ENCODE results near the gene RIF1.

The RIF1 gene

DNA sequence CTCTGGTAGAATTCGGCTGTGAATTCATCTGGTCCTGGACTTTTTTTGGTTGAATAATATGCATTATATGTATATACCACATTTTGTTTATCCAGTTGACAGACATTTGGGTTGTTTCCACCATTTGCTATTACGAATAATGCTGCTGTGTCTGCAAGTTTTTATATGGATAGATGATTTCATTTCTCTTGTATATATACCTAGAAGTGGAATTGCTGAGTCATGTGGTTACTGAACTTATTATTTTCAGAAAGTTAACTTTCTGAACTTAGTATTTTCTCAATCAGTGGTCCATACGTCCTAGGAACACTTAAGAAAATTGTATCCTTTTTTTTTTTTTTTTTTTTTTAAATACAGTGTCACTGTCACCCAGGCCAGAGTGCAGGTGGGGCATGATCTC is 63.3 kb downstream of the RIF1 start:
- no peaks in the 10 kb centered on the region for H3K27me3 Mint-ChIP-seq (ENCODE audit: low read depth)

DNA sequence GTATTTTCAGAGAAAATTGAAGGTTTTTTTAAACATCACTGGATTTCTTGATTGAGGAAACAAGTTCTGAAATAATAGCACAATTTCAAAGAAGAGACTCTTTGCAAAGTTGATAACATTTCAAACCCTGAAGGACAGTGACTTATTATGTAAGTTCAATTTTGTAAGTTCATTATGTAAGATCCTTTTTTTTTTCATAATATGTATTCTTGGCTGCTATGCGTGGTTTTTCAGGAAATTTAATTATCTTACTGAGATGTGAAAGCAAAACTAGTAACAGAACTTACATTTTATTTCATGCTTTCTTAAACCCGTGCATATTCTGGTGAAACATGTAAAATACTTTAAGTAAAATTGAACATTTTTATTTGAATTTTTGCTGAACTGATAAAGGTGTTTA is 65.4 kb downstream of the RIF1 start:
- Mint-ChIP-seq H3K9me3 (peaks cover 7% of the 10 kb centered on the region), H3K27me3 (ENCODE audit: low read depth) (no peaks in the 10 kb centered on the region), H3K27ac (no peak overlapping the region), H3K4me1 (no peaks in the 10 kb centered on the region), H3K4me3 (no peak overlapping the region), H3K36me3 (ENCODE audit: low read depth) (peaks cover 78% of the 10 kb centered on the region)
- TF ChIP-seq, protein P1, sequence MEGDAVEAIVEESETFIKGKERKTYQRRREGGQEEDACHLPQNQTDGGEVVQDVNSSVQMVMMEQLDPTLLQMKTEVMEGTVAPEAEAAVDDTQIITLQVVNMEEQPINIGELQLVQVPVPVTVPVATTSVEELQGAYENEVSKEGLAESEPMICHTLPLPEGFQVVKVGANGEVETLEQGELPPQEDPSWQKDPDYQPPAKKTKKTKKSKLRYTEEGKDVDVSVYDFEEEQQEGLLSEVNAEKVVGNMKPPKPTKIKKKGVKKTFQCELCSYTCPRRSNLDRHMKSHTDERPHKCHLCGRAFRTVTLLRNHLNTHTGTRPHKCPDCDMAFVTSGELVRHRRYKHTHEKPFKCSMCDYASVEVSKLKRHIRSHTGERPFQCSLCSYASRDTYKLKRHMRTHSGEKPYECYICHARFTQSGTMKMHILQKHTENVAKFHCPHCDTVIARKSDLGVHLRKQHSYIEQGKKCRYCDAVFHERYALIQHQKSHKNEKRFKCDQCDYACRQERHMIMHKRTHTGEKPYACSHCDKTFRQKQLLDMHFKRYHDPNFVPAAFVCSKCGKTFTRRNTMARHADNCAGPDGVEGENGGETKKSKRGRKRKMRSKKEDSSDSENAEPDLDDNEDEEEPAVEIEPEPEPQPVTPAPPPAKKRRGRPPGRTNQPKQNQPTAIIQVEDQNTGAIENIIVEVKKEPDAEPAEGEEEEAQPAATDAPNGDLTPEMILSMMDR (IDR thresholded peaks at IDR 0.05; ENCODE audit: unreplicated experiment in 3 of 3) = no peak

More for the DNA sequence above, 63.3 kb downstream of the RIF1 start:
- TF ChIP-seq, protein P1 (IDR thresholded peaks at IDR 0.05; ENCODE audit: unreplicated experiment in 3 of 3) = no peak
- Mint-ChIP-seq H3K4me3 (no peak overlapping the region), H3K9me3 (peaks cover 7% of the 10 kb centered on the region), H3K27ac (no peak overlapping the region), H3K36me3 (ENCODE audit: low read depth) (peaks cover 83% of the 10 kb centered on the region), H3K4me1 (no peaks in the 10 kb centered on the region)

DNA sequence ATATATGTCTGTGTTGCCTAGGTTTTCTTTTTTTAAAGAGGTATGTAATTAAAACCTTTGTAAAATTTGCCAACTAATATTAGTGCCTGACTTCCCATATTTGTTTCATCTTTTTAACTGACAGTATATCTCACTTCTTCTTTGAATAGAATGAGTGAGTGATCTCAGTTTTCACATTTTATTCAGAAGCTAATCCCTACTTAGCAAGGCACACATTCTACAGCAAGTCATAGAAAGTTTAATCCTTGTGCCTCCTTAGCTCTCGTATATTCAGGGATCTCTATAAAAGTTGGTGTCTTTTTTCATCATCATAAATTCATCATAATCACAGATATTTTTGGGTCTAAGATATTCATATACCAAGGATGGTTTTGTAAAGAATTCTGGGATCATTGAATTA is 66.6 kb downstream of the RIF1 start:
- peaks cover 3% of the 10 kb centered on the region for H3K9me3 Mint-ChIP-seq
- no peaks in the 10 kb centered on the region for H3K4me1 Mint-ChIP-seq
- no peak overlapping the region for H3K27ac Mint-ChIP-seq
- no peak overlapping the region for H3K4me3 Mint-ChIP-seq
- no peaks in the 10 kb centered on the region for H3K27me3 Mint-ChIP-seq (ENCODE audit: low read depth)
- peaks cover 74% of the 10 kb centered on the region for H3K36me3 Mint-ChIP-seq (ENCODE audit: low read depth)
- TF ChIP-seq, protein P1 (IDR thresholded peaks at IDR 0.05; ENCODE audit: unreplicated experiment in 3 of 3) = no peak

DNA sequence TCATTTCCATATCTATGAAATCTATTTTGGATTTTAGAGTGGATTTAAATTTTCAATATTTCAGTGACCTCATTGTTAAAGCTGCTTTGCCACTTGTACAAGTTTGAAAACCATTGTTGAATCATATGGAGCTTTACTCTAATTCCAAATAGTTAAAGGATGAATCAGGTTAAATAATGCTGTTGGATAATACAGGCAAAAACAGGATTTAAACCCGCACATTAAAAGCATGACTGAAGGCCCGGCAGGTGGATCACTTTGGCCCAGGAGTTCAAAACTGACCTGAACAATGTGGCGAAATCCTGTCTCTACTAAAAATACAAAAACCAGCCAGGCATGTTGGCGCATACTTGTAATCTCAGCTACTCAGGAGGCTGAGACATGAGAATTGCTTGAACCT is 68.3 kb downstream of the RIF1 start:
- H3K27ac Mint-ChIP-seq = no peak overlapping the region
- peaks cover 69% of the 10 kb centered on the region for H3K36me3 Mint-ChIP-seq (ENCODE audit: low read depth)
- H3K4me1 Mint-ChIP-seq = no peaks in the 10 kb centered on the region
- H3K9me3 Mint-ChIP-seq = no peaks in the 10 kb centered on the region
- H3K4me3 Mint-ChIP-seq = no peak overlapping the region
- no peaks in the 10 kb centered on the region for H3K27me3 Mint-ChIP-seq (ENCODE audit: low read depth)
- TF ChIP-seq, protein P1 (IDR thresholded peaks at IDR 0.05; ENCODE audit: unreplicated experiment in 3 of 3) = no peak

DNA sequence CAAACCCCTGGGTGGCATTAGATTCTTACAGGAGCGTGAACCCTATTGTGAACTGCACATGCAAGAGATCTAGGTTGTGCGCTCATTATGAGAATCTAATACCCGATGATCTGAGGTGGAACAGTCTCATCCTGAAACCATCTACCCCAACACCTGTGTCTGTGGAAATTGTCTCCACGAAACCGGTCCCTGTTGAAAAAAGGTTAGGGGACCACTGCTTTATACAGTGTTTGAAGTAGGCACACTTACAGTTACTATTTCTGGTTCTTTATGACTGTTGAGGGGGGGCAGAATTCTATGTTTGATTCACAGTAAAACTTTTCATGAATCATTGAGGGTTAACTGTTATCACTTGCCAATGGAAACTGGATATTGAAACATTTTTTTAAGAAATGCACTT is 72.0 kb downstream of the RIF1 start:
- Mint-ChIP-seq H3K27me3 (ENCODE audit: low read depth) (no peaks in the 10 kb centered on the region), H3K9me3 (no peaks in the 10 kb centered on the region), H3K4me3 (no peak overlapping the region), H3K4me1 (no peaks in the 10 kb centered on the region), H3K27ac (no peak overlapping the region), H3K36me3 (ENCODE audit: low read depth) (peaks cover 68% of the 10 kb centered on the region)
- TF ChIP-seq, protein P1 (IDR thresholded peaks at IDR 0.05; ENCODE audit: unreplicated experiment in 3 of 3) = no peak

DNA sequence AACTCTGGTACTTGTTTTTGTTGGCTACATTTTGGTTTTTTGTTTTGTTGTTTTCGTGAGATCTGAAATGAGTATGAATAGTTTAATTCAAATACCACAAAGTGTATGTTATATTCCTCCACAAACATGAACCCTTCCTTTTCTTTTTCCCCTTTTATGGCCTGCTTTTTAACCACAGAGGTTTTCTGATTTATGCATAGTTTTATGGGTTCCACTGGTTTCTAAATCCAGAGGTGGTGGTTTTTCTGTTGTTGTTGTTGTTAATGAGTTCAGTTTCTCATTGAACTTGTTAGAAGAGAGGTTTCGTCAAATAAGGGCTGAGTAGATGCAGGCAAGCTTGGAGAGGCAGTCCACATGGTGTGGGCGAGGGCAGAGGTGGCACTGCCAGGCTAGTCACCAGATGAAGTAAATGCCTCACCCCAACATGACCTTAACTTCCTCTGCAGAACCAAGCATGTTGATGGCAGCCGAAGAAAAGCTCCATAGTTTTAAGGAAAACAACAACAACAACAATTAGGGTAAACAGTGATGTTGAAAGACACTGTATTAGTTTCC is 72.5 kb downstream of the RIF1 start:
- Mint-ChIP-seq H3K36me3 (ENCODE audit: low read depth) (peaks cover 63% of the 10 kb centered on the region), H3K4me3 (no peak overlapping the region)

More for the DNA sequence above, 72.5 kb downstream of the RIF1 start:
- H3K4me1 Mint-ChIP-seq = no peaks in the 10 kb centered on the region
- TF ChIP-seq, protein P1 (IDR thresholded peaks at IDR 0.05; ENCODE audit: unreplicated experiment in 3 of 3) = no peak
- H3K27ac Mint-ChIP-seq = no peak overlapping the region
- no peaks in the 10 kb centered on the region for H3K27me3 Mint-ChIP-seq (ENCODE audit: low read depth)
- H3K9me3 Mint-ChIP-seq = no peaks in the 10 kb centered on the region
